B cell (primary cell): ENCODE data around the gene NPTX2. TPM values are rescaled to one million over a fixed set of nuclear protein-coding genes. Genes with fewer than 3 reads are reported as not detected.

ENCODE experiments used
- ATAC-seq: fragments of 200-7000 bp; cut with Tn5 transposase; one replicate; pipeline ENCODE4 v1.10.0; 2021; ENCODE audit warnings: low read depth, mild to moderate bottlenecking, moderate number of reproducible peaks, moderate library complexity
- CTCF ChIA-PET: fragments of 350-600 bp; sonication (Branson Sonifier 250); formaldehyde crosslinking; loops from one replicate; lab custom pipeline; 2021; ENCODE audit warnings: antibody characterized with exemption, inconsistent platforms; lab: Charles Lee
- POLR2A ChIA-PET: fragments of 350-600 bp; sonication (Branson Sonifier 250); formaldehyde crosslinking; loops from one replicate; lab custom pipeline; 2021; ENCODE audit warnings: antibody characterized with exemption; lab: Charles Lee
- DNase-seq: peaks from one replicate; pipeline ENCODE4 v3.0.0; 2013
- H2AFZ ChIP-seq: 2 replicates; pipeline ENCODE4 v1.6.1; 2012; ENCODE audit warnings: mild to moderate bottlenecking, low read depth, low read length; ENCODE audit not compliant: insufficient read depth, poor library complexity, severe bottlenecking
- H3K27ac ChIP-seq, 2 donors: 1 replicate in 1 of 2; 2 replicates in 1 of 2; pipeline ENCODE4 v1.5.1; 2012 to 2013; ENCODE audit warnings: low read length in 2 of 2, mild to moderate bottlenecking in 2 of 2, moderate library complexity in 1 of 2
- H3K27me3 ChIP-seq, 4 experiments: fragments of 200-600 bp in 1 of 4; sonication (generic) in 1 of 4; replicated peaks in 1 of 4; 1 replicate in 2 of 4; 2 replicates in 2 of 4; pipeline versions ENCODE4 v1.6.1 to v1.7.0; 2013 to 2016; ENCODE audit warnings: low read length in 3 of 4, mild to moderate bottlenecking in 2 of 4, mixed read lengths in 1 of 4, moderate library complexity in 1 of 4; ENCODE audit not compliant: insufficient read depth in 4 of 4, control insufficient read depth in 3 of 4; ENCODE audit errors: control extremely low read depth in 1 of 4
- H3K36me3 ChIP-seq, 2 experiments: replicated peaks in 1 of 2; 1 replicate in 1 of 2; 2 replicates in 1 of 2; pipeline versions ENCODE4 v1.6.1 to v1.7.1; 2013; ENCODE audit warnings: low read length in 1 of 2; ENCODE audit not compliant: insufficient read depth in 2 of 2, control insufficient read depth in 1 of 2; ENCODE audit errors: control extremely low read depth in 1 of 2, extremely low read depth in 1 of 2
- H3K4me1 ChIP-seq, 2 donors: fragments of 200-600 bp in 1 of 2; sonication (generic) in 1 of 2; 1 replicate in 1 of 2; 2 replicates in 1 of 2; pipeline versions ENCODE4 v1.5.1 to v1.6.1; 2013 to 2017; ENCODE audit warnings: low read length in 2 of 2; ENCODE audit not compliant: control insufficient read depth in 2 of 2, insufficient read depth in 2 of 2
- H3K4me2 ChIP-seq: replicated peaks from 2 replicates; pipeline ENCODE3; 2012; ENCODE audit warnings: mild to moderate bottlenecking, low read depth, low read length; ENCODE audit not compliant: poor library complexity, severe bottlenecking
- H3K4me3 ChIP-seq, 5 experiments: fragments of 200-600 bp in 1 of 5; sonication (generic) in 1 of 5; 1 replicate in 3 of 5; 2 replicates in 2 of 5; pipeline versions ENCODE4 v1.5.1 to v1.7.0; 2011 to 2016; ENCODE audit warnings: low read length in 4 of 5, mild to moderate bottlenecking in 4 of 5, low read depth in 2 of 5, control low read depth in 1 of 5, moderate library complexity in 1 of 5; ENCODE audit not compliant: insufficient read depth in 1 of 5; ENCODE audit errors: control extremely low read depth in 1 of 5, extremely low read depth in 1 of 5
- H3K79me2 ChIP-seq: fragments of 200-600 bp; sonication (generic); one replicate; pipeline ENCODE4 v1.6.0; 2016; ENCODE audit warnings: low read length; ENCODE audit not compliant: control insufficient read depth, insufficient read depth
- H3K9ac ChIP-seq: fragments of 200-600 bp; sonication (generic); 2 replicates; pipeline ENCODE4 v1.6.1; 2017; ENCODE audit warnings: mild to moderate bottlenecking, low read length, moderate library complexity
- H3K9me3 ChIP-seq, 3 donors: one replicate each; pipeline versions ENCODE4 v1.6.1 to v1.7.1; 2013; ENCODE audit warnings: low read length in 2 of 3; ENCODE audit not compliant: control insufficient read depth in 2 of 3, insufficient read depth in 1 of 3; ENCODE audit errors: control extremely low read depth in 1 of 3
- H4K20me1 ChIP-seq: 2 replicates; pipeline ENCODE4 v1.6.0; 2012; ENCODE audit warnings: mild to moderate bottlenecking, low read length; ENCODE audit not compliant: insufficient read depth, control insufficient read depth, poor library complexity, severe bottlenecking
- H3K27ac Mint-ChIP-seq: one replicate; pipeline ENCODE4 v1.8.0; 2021; ENCODE audit warnings: mixed read lengths
- H3K27me3 Mint-ChIP-seq: one replicate; pipeline ENCODE4 v1.8.0; 2021; ENCODE audit warnings: mixed read lengths
- H3K4me1 Mint-ChIP-seq: one replicate; pipeline ENCODE4 v1.8.0; 2021; ENCODE audit warnings: mixed read lengths
- H3K4me3 Mint-ChIP-seq: one replicate; pipeline ENCODE4 v1.8.0; 2021; ENCODE audit warnings: mixed read lengths
- H3K9me3 Mint-ChIP-seq: one replicate; pipeline ENCODE4 v1.8.0; 2022; ENCODE audit warnings: mixed read lengths; ENCODE audit not compliant: insufficient read depth
- CTCF ChIP-seq: fragments of 200-600 bp; IDR thresholded peaks from one replicate; pipeline ENCODE4 v1.8.0; 2022; ENCODE audit warnings: antibody characterized with exemption, mild to moderate bottlenecking
- EZH2 ChIP-seq: IDR thresholded peaks from 2 replicates; pipeline ENCODE4 v1.6.1; 2012; ENCODE audit warnings: borderline replicate concordance, low read depth, mild to moderate bottlenecking, moderate library complexity, low read length; ENCODE audit not compliant: insufficient read depth, poor library complexity, severe bottlenecking
- WGBS: methylation state at CpG from one replicate; pipeline ENCODE4 v1.1.5; 2013; ENCODE audit warnings: missing lambda C conversion rate; ENCODE audit not compliant: insufficient coverage; 5-methylcytosine and 5-hydroxymethylcytosine counted together
- intact Hi-C: fragments of 100-400 bp; cut with micrococcal nuclease; formaldehyde crosslinking; loops from one replicate; pipeline ENCODE4 v1.10.0; 2022
- polyA plus RNA-seq: library from polyadenylated mRNA; depleted of rRNA; stranded (reverse); fragments of >200 nt; gene quantifications from 2 replicates; pipeline ENCODE4 v1.2.3, GENCODE V29; 2012
- total RNA-seq, 2 donors: library from RNA; stranded (reverse); fragments of 120-200 nt in 1 of 2; gene quantifications; 1 replicate in 1 of 2; 2 replicates in 1 of 2; pipeline versions ENCODE4 v1.2.3 to v1.2.4, GENCODE V29; 2013 to 2022

NPTX2 gene
- total and polyA plus RNA-seq, 2 donors (not counting 1 experiment from before 2014, with no cell fraction given): not detected

- no peaks in the 10 kb centered on the region for H3K79me2 ChIP-seq
- CTCF ChIA-PET: no interaction called here
- H3K9me3 Mint-ChIP-seq: peaks cover 3% of the 10 kb centered on the region
Measured at GRCh38 chr7:98567991-98568390, 49.1 kb upstream of the NPTX2 start.

GRCh38 chr7:98568891-98569290, 48.2 kb upstream of the NPTX2 start:
- no peak for ATAC-seq
- no peak overlapping the region for H3K4me3 ChIP-seq
- no peaks in the 10 kb centered on the region for H3K36me3 ChIP-seq
- H3K27ac ChIP-seq: no peak overlapping the region
- peaks cover 0 to 7% (median 0%) of the 10 kb centered on the region in 4 experiments for H3K27me3 ChIP-seq
- intact Hi-C loops: no loop called here
- H3K4me1 ChIP-seq: no peaks in the 10 kb centered on the region
- no peak overlapping the region for H3K4me2 ChIP-seq
- no peak for DNase-seq
- TF ChIP-seq CTCF (no peak), EZH2 (no peak)
- H3K9me3 Mint-ChIP-seq: peaks cover 3% of the 10 kb centered on the region
- no peaks in the 10 kb centered on the region for H4K20me1 ChIP-seq
- no peak overlapping the region for H3K4me3 Mint-ChIP-seq
- peaks cover 0 to 11% (median 0%) of the 10 kb centered on the region in 3 donors for H3K9me3 ChIP-seq
- H3K27ac Mint-ChIP-seq: no peak overlapping the region
- H3K9ac ChIP-seq: no peak overlapping the region
- ChIA-PET CTCF (no interaction called here), POLR2A (no interaction called here)
- H3K4me1 Mint-ChIP-seq: no peaks in the 10 kb centered on the region
- peaks cover 15% of the 10 kb centered on the region for H3K27me3 Mint-ChIP-seq
- H2AFZ ChIP-seq: no peak overlapping the region
- WGBS: 85% methylated on average over 3 of the region's 8 CpGs
- H3K79me2 ChIP-seq: no peaks in the 10 kb centered on the region

More at GRCh38 chr7:98567991-98568390, 49.1 kb upstream of the NPTX2 start:
- Histone ChIP-seq H2AFZ (no peak overlapping the region), H3K4me1 (no peaks in the 10 kb centered on the region), H3K4me2 (no peak overlapping the region), H3K36me3 (no peaks in the 10 kb centered on the region), H3K9me3 (peaks cover 0 to 18% (median 0%) of the 10 kb centered on the region in 3 donors), H3K27me3 (peaks cover 0 to 7% (median 2%) of the 10 kb centered on the region in 4 experiments), H3K27ac (no peak overlapping the region), H3K9ac (no peak overlapping the region), H3K4me3 (no peak overlapping the region), H4K20me1 (no peaks in the 10 kb centered on the region)
- intact Hi-C loops: no loop called here
- Mint-ChIP-seq H3K27me3 (peaks cover 17% of the 10 kb centered on the region), H3K4me1 (no peaks in the 10 kb centered on the region), H3K4me3 (no peak overlapping the region), H3K27ac (no peak overlapping the region)
- POLR2A ChIA-PET: no interaction called here
- WGBS: 100% methylated on average over 3 of the region's 7 CpGs
- DNase-seq (no peak), ATAC-seq (no peak)
- TF ChIP-seq CTCF: no peak
- TF ChIP-seq EZH2: no peak
